ENCODE results near the gene COL1A2.

Gene COL1A2

GRCh38 chr7:94406696-94407095 is 12.0 kb downstream of the COL1A2 start:
- Histone ChIP-seq H4K20me1 (ENCODE audit: insufficient read depth, low read length) (no peaks in the 10 kb centered on the region), H2AFZ (ENCODE audit: low read length) (no peak overlapping the region), H3K9me3 (replicated peaks; ENCODE audit: insufficient read depth, low read length) (no peaks in the 10 kb centered on the region), H3K9ac (ENCODE audit: low read length) (no peak overlapping the region), H3K36me3 (replicated peaks; ENCODE audit: insufficient read depth, low read length) (no peaks in the 10 kb centered on the region), H3K4me1 (ENCODE audit: low read length) (no peaks in the 10 kb centered on the region), H3K4me3 (ENCODE audit: low read length) (no peak overlapping the region), H3K27ac (ENCODE audit: low read length) (no peak overlapping the region), H3K79me2 (ENCODE audit: low read length) (no peaks in the 10 kb centered on the region), H3K4me2 (ENCODE audit: low read depth, low read length) (no peak overlapping the region), H3K9me2 (replicated peaks; ENCODE audit: insufficient read depth, low read length) (no peaks in the 10 kb centered on the region), H3K27me3 (replicated peaks; ENCODE audit: insufficient read depth, low read length) (no peaks in the 10 kb centered on the region), H3F3A (ENCODE audit: insufficient read depth, low read length) (no peaks in the 10 kb centered on the region)
- DNase-seq, result no peak
- TF ChIP-seq EZH2phosphoT487 (IDR thresholded peaks at IDR 0.05; ENCODE audit: low read length) (no peak), EZH2 (optimal IDR thresholded peaks at IDR 0.05; ENCODE audit: low read depth, low read length) (no peak), CTCF (IDR thresholded peaks at IDR 0.05; ENCODE audit: low read length) (no peak)

DNA sequence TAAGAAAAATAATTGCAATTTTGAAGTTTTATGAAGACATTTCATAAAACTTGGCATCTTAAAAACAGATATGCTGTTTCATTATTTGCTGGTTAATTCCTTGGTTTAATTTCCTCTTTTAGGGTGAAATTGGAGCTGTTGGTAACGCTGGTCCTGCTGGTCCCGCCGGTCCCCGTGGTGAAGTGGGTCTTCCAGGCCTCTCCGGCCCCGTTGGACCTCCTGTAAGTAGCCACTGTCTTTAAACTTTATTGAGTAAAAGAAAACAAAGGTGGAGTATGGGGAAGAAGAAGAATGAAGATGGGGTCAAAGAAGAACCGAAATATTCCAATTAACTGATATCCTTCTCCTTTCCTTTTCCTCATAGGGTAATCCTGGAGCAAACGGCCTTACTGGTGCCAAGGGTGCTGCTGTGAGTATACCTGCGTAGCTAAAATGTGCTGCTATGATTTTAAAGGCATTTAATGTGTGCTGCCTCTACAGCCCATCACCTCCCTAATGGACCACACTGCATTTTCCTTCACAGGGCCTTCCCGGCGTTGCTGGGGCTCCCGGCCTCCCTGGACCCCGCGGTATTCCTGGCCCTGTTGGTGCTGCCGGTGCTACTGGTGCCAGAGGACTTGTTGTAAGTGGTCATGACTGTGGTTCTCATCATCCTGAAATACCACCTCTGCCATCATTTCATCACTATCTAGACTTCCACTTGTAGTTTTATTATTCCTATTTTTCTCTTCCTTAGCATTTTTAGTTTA is 14.7 kb downstream of the COL1A2 start:
- H3K27me3 ChIP-seq (replicated peaks; ENCODE audit: insufficient read depth, low read length), result no peaks in the 10 kb centered on the region
- no peaks in the 10 kb centered on the region for H3K79me2 ChIP-seq (ENCODE audit: low read length)
- H3K4me1 ChIP-seq (ENCODE audit: low read length), result no peaks in the 10 kb centered on the region
- H3K4me2 ChIP-seq (ENCODE audit: low read depth, low read length), result no peak overlapping the region
- TF ChIP-seq EZH2phosphoT487 (IDR thresholded peaks at IDR 0.05; ENCODE audit: low read length), result no peak
- TF ChIP-seq CTCF (IDR thresholded peaks at IDR 0.05; ENCODE audit: low read length), result no peak
- no peak for TF ChIP-seq EZH2 (optimal IDR thresholded peaks at IDR 0.05; ENCODE audit: low read depth, low read length)
- H2AFZ ChIP-seq (ENCODE audit: low read length), result no peak overlapping the region
- no peak overlapping the region for H3K9ac ChIP-seq (ENCODE audit: low read length)
- no peaks in the 10 kb centered on the region for H4K20me1 ChIP-seq (ENCODE audit: insufficient read depth, low read length)
- no peaks in the 10 kb centered on the region for H3K9me2 ChIP-seq (replicated peaks; ENCODE audit: insufficient read depth, low read length)
- no peaks in the 10 kb centered on the region for H3K9me3 ChIP-seq (replicated peaks; ENCODE audit: insufficient read depth, low read length)
- no peak overlapping the region for H3K27ac ChIP-seq (ENCODE audit: low read length)
- H3F3A ChIP-seq (ENCODE audit: insufficient read depth, low read length), result no peaks in the 10 kb centered on the region
- DNase-seq, result no peak
- H3K36me3 ChIP-seq (replicated peaks; ENCODE audit: insufficient read depth, low read length), result no peaks in the 10 kb centered on the region
- H3K4me3 ChIP-seq (ENCODE audit: low read length), result no peak overlapping the region

GRCh38 chr7:94410413-94411187 is 15.9 kb downstream of the COL1A2 start:
- Histone ChIP-seq H3K4me1 (ENCODE audit: low read length) (no peaks in the 10 kb centered on the region), H3F3A (ENCODE audit: insufficient read depth, low read length) (no peaks in the 10 kb centered on the region), H3K36me3 (replicated peaks; ENCODE audit: insufficient read depth, low read length) (no peaks in the 10 kb centered on the region)

More at GRCh38 chr7:94410413-94411187, 15.9 kb downstream of the COL1A2 start:
- Histone ChIP-seq H3K9ac (ENCODE audit: low read length) (no peak overlapping the region), H4K20me1 (ENCODE audit: insufficient read depth, low read length) (no peaks in the 10 kb centered on the region), H3K79me2 (ENCODE audit: low read length) (no peaks in the 10 kb centered on the region), H3K9me2 (replicated peaks; ENCODE audit: insufficient read depth, low read length) (no peaks in the 10 kb centered on the region), H3K27me3 (replicated peaks; ENCODE audit: insufficient read depth, low read length) (no peaks in the 10 kb centered on the region), H3K4me3 (ENCODE audit: low read length) (no peak overlapping the region), H3K4me2 (ENCODE audit: low read depth, low read length) (no peak overlapping the region), H2AFZ (ENCODE audit: low read length) (no peak overlapping the region), H3K27ac (ENCODE audit: low read length) (no peak overlapping the region), H3K9me3 (replicated peaks; ENCODE audit: insufficient read depth, low read length) (no peaks in the 10 kb centered on the region)
- DNase-seq, result no peak
- no peak for TF ChIP-seq CTCF (IDR thresholded peaks at IDR 0.05; ENCODE audit: low read length)

Data from MM.1S (cell line).